ENCODE results near the gene HES3.

DNA sequence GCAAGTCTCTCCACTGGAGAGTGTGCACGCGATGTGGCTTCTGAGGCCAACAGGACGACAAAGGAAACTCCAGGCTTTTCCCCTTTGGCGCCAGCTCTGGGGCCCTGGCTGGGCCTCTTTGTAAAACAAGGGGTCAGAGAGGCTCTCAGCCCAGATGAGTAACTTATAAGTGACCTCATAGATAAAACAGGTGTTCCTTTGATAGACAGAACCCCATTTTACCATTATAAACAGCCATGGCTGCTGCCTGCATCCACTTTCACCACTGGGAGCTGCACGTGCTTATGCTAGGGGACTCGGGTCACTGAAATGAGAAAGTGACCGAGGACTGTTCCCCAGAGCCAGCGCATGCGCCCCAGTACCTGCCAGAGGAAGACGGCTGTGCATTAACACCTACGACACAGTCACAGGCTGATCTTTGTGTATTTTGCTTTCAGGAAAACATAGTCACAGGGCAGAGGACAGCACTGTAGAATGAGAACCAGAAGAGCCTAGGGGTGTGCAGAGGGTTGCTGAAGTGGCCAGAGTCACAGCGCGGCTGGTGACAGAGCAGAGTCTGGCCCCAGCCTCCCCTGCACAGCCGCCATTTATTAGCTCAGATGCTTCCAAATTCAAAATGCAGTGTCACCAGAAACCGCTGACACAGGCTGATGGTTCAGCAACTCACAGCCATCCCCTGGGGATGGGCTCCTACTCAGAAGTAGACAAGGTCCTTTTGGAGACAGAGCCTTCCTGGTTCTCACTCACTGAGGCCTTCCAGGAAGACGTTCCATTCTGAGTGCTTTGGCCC, 25.4 kb upstream of the HES3 start:
- TF ChIP-seq SUZ12 (IDR thresholded peaks at IDR 0.05; ENCODE audit: extremely low read depth, insufficient read depth, insufficient read length) (no peak), YY1 (IDR thresholded peaks at IDR 0.05; ENCODE audit: insufficient read depth, insufficient read length) (no peak), ZNF274 (IDR thresholded peaks at IDR 0.05; ENCODE audit: low read depth, low read length) (no peak)
